Skin epidermis (tissue), 12 donors: Measurements from ENCODE around the gene GSTP1.

ENCODE experiments used
- H3K27ac ChIP-seq, 21 experiments: fragments of 200-600 bp; sonication (generic) in 11 of 21; one replicate each; pipeline ENCODE4 v1.5.0; 2020; ENCODE audit warnings: mild to moderate bottlenecking in 3 of 21, inconsistent platforms in 2 of 21, moderate library complexity in 2 of 21
- H3K4me3 ChIP-seq, 7 experiments: fragments of 200-600 bp; sonication (generic) in 2 of 7; one replicate each; pipeline ENCODE4 v1.5.0; 2020; ENCODE audit warnings: inconsistent platforms in 2 of 7, mild to moderate bottlenecking in 2 of 7, moderate library complexity in 1 of 7

Gene GSTP1

GRCh38 chr11:67626970-67627369 lies 43.4 kb downstream of the GSTP1 start:
- Histone ChIP-seq H3K4me3 (no peak overlapping the region), H3K27ac (no peak overlapping the region)

GRCh38 chr11:67627441-67627811 lies 43.8 kb downstream of the GSTP1 start:
- Histone ChIP-seq H3K27ac (peak overlapping the region in 4 of 21 experiments; percentile 0 to 58 (median 14)), H3K4me3 (no peak overlapping the region)

GRCh38 chr11:67627812-67628624 lies 44.4 kb downstream of the GSTP1 start:
- H3K27ac ChIP-seq, result peak overlapping the region in 6 of 21 experiments; percentile 1 to 88 (median 37)
- no peak overlapping the region for H3K4me3 ChIP-seq

GRCh38 chr11:67628710-67629385 lies 45.2 kb downstream of the GSTP1 start:
- Histone ChIP-seq H3K4me3 (peak overlapping the region; percentile 47 to 68 (median 58)), H3K27ac (peak overlapping the region in 15 of 21 experiments; percentile 1 to 92 (median 85))

- Histone ChIP-seq H3K27ac (peak within 1 kb of the TSS; percentile 52 to 92 (median 85)), H3K4me3 (peak within 1 kb of the TSS; percentile 47 to 68 (median 58))
Measured at GRCh38 chr11:67629386-67630227, 46.0 kb downstream of the GSTP1 start, which contains the start of gene NUDT8. NUDT8 (minus strand) TSS chr11:67629937; CDS start chr11:67629911, 26 bp downstream.

- peak overlapping the region; percentile 47 to 68 (median 58) for H3K4me3 ChIP-seq
Measured at GRCh38 chr11:67630228-67630942, 46.8 kb downstream of the GSTP1 start.

GRCh38 chr11:67630943-67631331 lies 47.3 kb downstream of the GSTP1 start:
- Histone ChIP-seq H3K27ac (peak overlapping the region; percentile 40 to 92 (median 84)), H3K4me3 (peak overlapping the region; percentile 47 to 68 (median 58))

More at GRCh38 chr11:67630228-67630942, 46.8 kb downstream of the GSTP1 start:
- H3K27ac ChIP-seq, result peak overlapping the region; percentile 40 to 92 (median 85)

GRCh38 chr11:67631411-67631810 lies 47.8 kb downstream of the GSTP1 start:
- H3K27ac ChIP-seq, result peak overlapping the region in 1 of 21 experiments; percentile 92

GRCh38 chr11:67631853-67632174 lies 48.2 kb downstream of the GSTP1 start:
- Histone ChIP-seq H3K4me3 (no peak overlapping the region), H3K27ac (no peak overlapping the region)

More at GRCh38 chr11:67631411-67631810, 47.8 kb downstream of the GSTP1 start:
- no peak overlapping the region for H3K4me3 ChIP-seq

GRCh38 chr11:67632175-67632981 lies 48.8 kb downstream of the GSTP1 start:
- H3K4me3 ChIP-seq, result no peak overlapping the region
- H3K27ac ChIP-seq, result no peak overlapping the region

- H3K4me3 ChIP-seq, result no peak overlapping the region
- no peak overlapping the region for H3K27ac ChIP-seq
Measured at GRCh38 chr11:67632982-67633755, 49.6 kb downstream of the GSTP1 start.

GRCh38 chr11:67633758-67634365 lies 50.2 kb downstream of the GSTP1 start:
- Histone ChIP-seq H3K4me3 (no peak overlapping the region), H3K27ac (no peak overlapping the region)

GRCh38 chr11:67634366-67635230 lies 51.0 kb downstream of the GSTP1 start:
- H3K27ac ChIP-seq, result no peak overlapping the region
- no peak overlapping the region for H3K4me3 ChIP-seq

- H3K27ac ChIP-seq, result no peak overlapping the region
Measured at GRCh38 chr11:67635231-67635521, 51.6 kb downstream of the GSTP1 start.

More at GRCh38 chr11:67635231-67635521, 51.6 kb downstream of the GSTP1 start:
- no peak overlapping the region for H3K4me3 ChIP-seq
